ENCODE results near the gene TRIM29. TPM values are rescaled to one million over a fixed set of nuclear protein-coding genes. Genes with fewer than 3 reads are reported as not detected.

TRIM29 gene
- total and polyA plus RNA-seq, 10 of the 15 experiments (the other 5 are each of a cell fraction or from before 2014, with no cell fraction given) = 0.08 to 0.67 (median 0.26) TPM; not detected in 5

- peaks cover 14% of the 10 kb centered on the region in 2 experiments for H3K27me3 ChIP-seq (replicated peaks in 1 of 2; ENCODE audit: control insufficient read depth in 2 of 2, insufficient read depth in 2 of 2, low read length in 1 of 2)
- intact Hi-C loops (cut with micrococcal nuclease; ENCODE audit: unreplicated experiment) (loop anchor here (5.0 kb wide), 1 partner anchor 37 kb away; the partner anchor contains the start of gene OAF), in situ Hi-C loops (cut with MboI) (loop anchor here (5.0 kb wide), 2 partner anchors 52 to 127 kb away; no protein-coding TSS in a partner anchor)
- SMC1A ChIA-PET (ENCODE audit: uncharacterized antibody, unreplicated experiment) = interaction anchor here (0.7 to 1.5 kb wide), 4 partner anchors 16 to 325 kb away, joined by 3 to 4 read pairs (median 4); no protein-coding TSS in a partner anchor
- H3K9ac ChIP-seq (ENCODE audit: control insufficient read depth, insufficient read depth, low read length) = no peak overlapping the region
- H3K4me2 ChIP-seq (ENCODE audit: control insufficient read depth, insufficient read depth) = no peak overlapping the region
- FAIRE-seq (no peak), DNase-seq (ENCODE audit: low read depth, low spot score) (no peak), ATAC-seq (no peak)
- BruUV-seq (replicated peaks) = no TSS peak
- no peak overlapping the region for H2AFZ ChIP-seq (ENCODE audit: control insufficient read depth, low read depth, low read length)
- WGBS (ENCODE audit: insufficient coverage, insufficient replicate concordance, low lambda C conversion rate, missing lambda C conversion rate) = 48% methylated on average over 4 of the region's 4 CpGs
- no peaks in the 10 kb centered on the region for H3K36me3 ChIP-seq (ENCODE audit: control insufficient read depth in 2 of 2, insufficient read depth in 2 of 2, low read length in 1 of 2)
- H3K79me2 ChIP-seq (ENCODE audit: control insufficient read depth, insufficient read depth, low read length) = no peaks in the 10 kb centered on the region
- no peaks in the 10 kb centered on the region for H4K20me1 ChIP-seq (ENCODE audit: control insufficient read depth, insufficient read depth)
- no peaks in the 10 kb centered on the region for H3K9me3 ChIP-seq (replicated peaks; ENCODE audit: control insufficient read depth, insufficient read depth, low read length)
- RAD21 ChIA-PET (ENCODE audit: unreplicated experiment) = interaction anchor here (1.1 kb wide), 1 partner anchor 56 kb away, joined by 3 read pairs; no protein-coding TSS in a partner anchor
- POLR2A ChIA-PET = interaction anchor here (0.6 kb wide), 1 partner anchor 715 kb away, joined by 3 read pairs; no protein-coding TSS in a partner anchor
- no peak overlapping the region for H3K4me3 ChIP-seq
- H3K4me1 ChIP-seq (ENCODE audit: control insufficient read depth, insufficient read depth, low read length) = no peaks in the 10 kb centered on the region
- H3K27ac ChIP-seq (ENCODE audit: control insufficient read depth, insufficient read depth) = no peak overlapping the region
- TF ChIP-seq SPI1 (IDR thresholded peaks at IDR 0.05; ENCODE audit: borderline replicate concordance, insufficient read depth, low read depth, low read length) (no peak), MYC (IDR thresholded peaks at IDR 0.05; ENCODE audit: insufficient read depth, insufficient read length, insufficient replicate concordance, low read length, severe bottlenecking) (no peak), ZSCAN29 (IDR thresholded peaks at IDR 0.05) (no peak), SMARCA5 (IDR thresholded peaks at IDR 0.05) (no peak), FOS (IDR thresholded peaks at IDR 0.05; ENCODE audit: borderline replicate concordance, extremely low read depth, insufficient read length) (no peak), KLF5 (IDR thresholded peaks at IDR 0.05; ENCODE audit: partially characterized antibody) (no peak), IRF4 (IDR thresholded peaks at IDR 0.05; ENCODE audit: low read depth, low read length) (no peak), GABPA (IDR thresholded peaks at IDR 0.05; ENCODE audit: low read depth) (no peak), ESRRA (IDR thresholded peaks at IDR 0.05; ENCODE audit: low read length) (no peak), RELA (IDR thresholded peaks at IDR 0.05; ENCODE audit: borderline replicate concordance, partially characterized antibody) (no peak), EZH2 (IDR thresholded peaks at IDR 0.05; ENCODE audit: borderline replicate concordance, control insufficient read depth, low read depth, low read length) (no peak), MTA3 (IDR thresholded peaks at IDR 0.05; ENCODE audit: borderline replicate concordance, low read length) (no peak), CREB1 (IDR thresholded peaks at IDR 0.05; ENCODE audit: low read depth) (no peak), ASH2L (IDR thresholded peaks at IDR 0.05; ENCODE audit: borderline replicate concordance, low read depth) (no peak), ZNF274 (IDR thresholded peaks at IDR 0.05; ENCODE audit: insufficient read depth, insufficient read length) (no peak), ZZZ3 (IDR thresholded peaks at IDR 0.05; ENCODE audit: control insufficient read depth, insufficient read length, low read depth) (no peak), FOXM1 (IDR thresholded peaks at IDR 0.05; ENCODE audit: low read depth, low read length) (no peak), SP1 (IDR thresholded peaks at IDR 0.05; ENCODE audit: low read depth, low read length) (no peak)
- TF ChIP-seq, protein P1, sequence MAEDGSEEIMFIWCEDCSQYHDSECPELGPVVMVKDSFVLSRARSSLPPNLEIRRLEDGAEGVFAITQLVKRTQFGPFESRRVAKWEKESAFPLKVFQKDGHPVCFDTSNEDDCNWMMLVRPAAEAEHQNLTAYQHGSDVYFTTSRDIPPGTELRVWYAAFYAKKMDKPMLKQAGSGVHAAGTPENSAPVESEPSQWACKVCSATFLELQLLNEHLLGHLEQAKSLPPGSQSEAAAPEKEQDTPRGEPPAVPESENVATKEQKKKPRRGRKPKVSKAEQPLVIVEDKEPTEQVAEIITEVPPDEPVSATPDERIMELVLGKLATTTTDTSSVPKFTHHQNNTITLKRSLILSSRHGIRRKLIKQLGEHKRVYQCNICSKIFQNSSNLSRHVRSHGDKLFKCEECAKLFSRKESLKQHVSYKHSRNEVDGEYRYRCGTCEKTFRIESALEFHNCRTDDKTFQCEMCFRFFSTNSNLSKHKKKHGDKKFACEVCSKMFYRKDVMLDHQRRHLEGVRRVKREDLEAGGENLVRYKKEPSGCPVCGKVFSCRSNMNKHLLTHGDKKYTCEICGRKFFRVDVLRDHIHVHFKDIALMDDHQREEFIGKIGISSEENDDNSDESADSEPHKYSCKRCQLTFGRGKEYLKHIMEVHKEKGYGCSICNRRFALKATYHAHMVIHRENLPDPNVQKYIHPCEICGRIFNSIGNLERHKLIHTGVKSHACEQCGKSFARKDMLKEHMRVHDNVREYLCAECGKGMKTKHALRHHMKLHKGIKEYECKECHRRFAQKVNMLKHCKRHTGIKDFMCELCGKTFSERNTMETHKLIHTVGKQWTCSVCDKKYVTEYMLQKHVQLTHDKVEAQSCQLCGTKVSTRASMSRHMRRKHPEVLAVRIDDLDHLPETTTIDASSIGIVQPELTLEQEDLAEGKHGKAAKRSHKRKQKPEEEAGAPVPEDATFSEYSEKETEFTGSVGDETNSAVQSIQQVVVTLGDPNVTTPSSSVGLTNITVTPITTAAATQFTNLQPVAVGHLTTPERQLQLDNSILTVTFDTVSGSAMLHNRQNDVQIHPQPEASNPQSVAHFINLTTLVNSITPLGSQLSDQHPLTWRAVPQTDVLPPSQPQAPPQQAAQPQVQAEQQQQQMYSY (CRISPR knock-in tag; IDR thresholded peaks at IDR 0.05) = no peak
- TF ChIP-seq, protein P2, sequence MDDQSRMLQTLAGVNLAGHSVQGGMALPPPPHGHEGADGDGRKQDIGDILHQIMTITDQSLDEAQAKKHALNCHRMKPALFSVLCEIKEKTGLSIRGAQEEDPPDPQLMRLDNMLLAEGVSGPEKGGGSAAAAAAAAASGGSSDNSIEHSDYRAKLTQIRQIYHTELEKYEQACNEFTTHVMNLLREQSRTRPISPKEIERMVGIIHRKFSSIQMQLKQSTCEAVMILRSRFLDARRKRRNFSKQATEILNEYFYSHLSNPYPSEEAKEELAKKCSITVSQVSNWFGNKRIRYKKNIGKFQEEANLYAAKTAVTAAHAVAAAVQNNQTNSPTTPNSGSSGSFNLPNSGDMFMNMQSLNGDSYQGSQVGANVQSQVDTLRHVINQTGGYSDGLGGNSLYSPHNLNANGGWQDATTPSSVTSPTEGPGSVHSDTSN (IDR thresholded peaks at IDR 0.05; ENCODE audit: insufficient replicate concordance, low read depth, low read length) = no peak
- CTCF ChIA-PET = interaction anchor here (1.2 to 7.0 kb wide), 3 partner anchors 38 to 126 kb away, joined by 3 to 83 read pairs (median 9); no protein-coding TSS in a partner anchor
Measured at GRCh38 chr11:120174866-120175265, 37.0 kb upstream of the TRIM29 start.
